IPS-15b (cell line): ENCODE measurements around the gene MAPKAP1.

Experiments used
- H3K27me3 ChIP-seq: one replicate; pipeline ENCODE4 v1.6.1; 2013; ENCODE audit warnings: low read length; ENCODE audit not compliant: control insufficient read depth, insufficient read depth
- H3K36me3 ChIP-seq: one replicate; pipeline ENCODE4 v1.6.1; 2013; ENCODE audit warnings: low read length; ENCODE audit not compliant: control insufficient read depth, insufficient read depth
- H3K4me1 ChIP-seq: one replicate; pipeline ENCODE4 v1.6.1; 2013; ENCODE audit warnings: mild to moderate bottlenecking, low read length; ENCODE audit not compliant: control insufficient read depth, insufficient read depth
- H3K4me3 ChIP-seq: one replicate; pipeline ENCODE4 v1.5.1; 2013; ENCODE audit warnings: low read depth, low read length
- H3K9ac ChIP-seq: one replicate; pipeline ENCODE4 v1.6.1; 2013; ENCODE audit warnings: low read depth, mild to moderate bottlenecking, low read length
- H3K9me3 ChIP-seq: one replicate; pipeline ENCODE4 v1.6.1; 2013; ENCODE audit warnings: mild to moderate bottlenecking, low read length; ENCODE audit not compliant: control insufficient read depth, insufficient read depth

MAPKAP1 gene

GRCh38 chr9:125433461-125434011 is 273.5 kb downstream of the MAPKAP1 start:
- no peaks in the 10 kb centered on the region for H3K4me1 ChIP-seq
- no peak overlapping the region for H3K4me3 ChIP-seq
- no peak overlapping the region for H3K9ac ChIP-seq
- H3K9me3 ChIP-seq: no peaks in the 10 kb centered on the region
- H3K36me3 ChIP-seq: peaks cover 2% of the 10 kb centered on the region
- H3K27me3 ChIP-seq: no peaks in the 10 kb centered on the region

- Histone ChIP-seq H3K9me3 (no peaks in the 10 kb centered on the region), H3K4me3 (no peak overlapping the region), H3K4me1 (no peaks in the 10 kb centered on the region), H3K36me3 (peaks cover 2% of the 10 kb centered on the region), H3K27me3 (no peaks in the 10 kb centered on the region), H3K9ac (no peak overlapping the region)
Measured at GRCh38 chr9:125432715-125433385, 274.2 kb downstream of the MAPKAP1 start.

GRCh38 chr9:125431741-125432271 is 275.2 kb downstream of the MAPKAP1 start:
- Histone ChIP-seq H3K36me3 (peaks cover 1% of the 10 kb centered on the region), H3K4me3 (no peak overlapping the region), H3K9me3 (no peaks in the 10 kb centered on the region), H3K4me1 (no peaks in the 10 kb centered on the region), H3K9ac (no peak overlapping the region), H3K27me3 (no peaks in the 10 kb centered on the region)

GRCh38 chr9:125431012-125431305 is 276.0 kb downstream of the MAPKAP1 start:
- H3K36me3 ChIP-seq: no peaks in the 10 kb centered on the region
- no peaks in the 10 kb centered on the region for H3K4me1 ChIP-seq

GRCh38 chr9:125430161-125431011 is 276.6 kb downstream of the MAPKAP1 start:
- no peaks in the 10 kb centered on the region for H3K27me3 ChIP-seq
- no peaks in the 10 kb centered on the region for H3K36me3 ChIP-seq
- no peaks in the 10 kb centered on the region for H3K9me3 ChIP-seq
- H3K4me3 ChIP-seq: no peak overlapping the region
- H3K9ac ChIP-seq: no peak overlapping the region
- H3K4me1 ChIP-seq: no peaks in the 10 kb centered on the region

More at GRCh38 chr9:125431012-125431305, 276.0 kb downstream of the MAPKAP1 start:
- Histone ChIP-seq H3K9me3 (no peaks in the 10 kb centered on the region), H3K27me3 (no peaks in the 10 kb centered on the region), H3K9ac (no peak overlapping the region), H3K4me3 (no peak overlapping the region)

GRCh38 chr9:125429476-125430160 is 277.4 kb downstream of the MAPKAP1 start:
- H3K4me3 ChIP-seq: no peak overlapping the region
- H3K4me1 ChIP-seq: no peaks in the 10 kb centered on the region
- no peaks in the 10 kb centered on the region for H3K36me3 ChIP-seq
- no peak overlapping the region for H3K9ac ChIP-seq
- H3K9me3 ChIP-seq: no peaks in the 10 kb centered on the region
- no peaks in the 10 kb centered on the region for H3K27me3 ChIP-seq

- Histone ChIP-seq H3K4me1 (no peaks in the 10 kb centered on the region), H3K9me3 (no peaks in the 10 kb centered on the region), H3K36me3 (no peaks in the 10 kb centered on the region), H3K27me3 (no peaks in the 10 kb centered on the region), H3K9ac (no peak overlapping the region), H3K4me3 (no peak overlapping the region)
Measured at GRCh38 chr9:125428902-125429467, 278.0 kb downstream of the MAPKAP1 start.

GRCh38 chr9:125428060-125428901 is 278.7 kb downstream of the MAPKAP1 start:
- Histone ChIP-seq H3K4me1 (no peaks in the 10 kb centered on the region), H3K9ac (no peak overlapping the region), H3K36me3 (no peaks in the 10 kb centered on the region), H3K27me3 (no peaks in the 10 kb centered on the region), H3K9me3 (no peaks in the 10 kb centered on the region), H3K4me3 (no peak overlapping the region)

- Histone ChIP-seq H3K4me1 (no peaks in the 10 kb centered on the region), H3K36me3 (no peaks in the 10 kb centered on the region), H3K27me3 (no peaks in the 10 kb centered on the region), H3K9ac (no peak overlapping the region), H3K9me3 (no peaks in the 10 kb centered on the region), H3K4me3 (no peak overlapping the region)
Measured at GRCh38 chr9:125427556-125427955, 279.5 kb downstream of the MAPKAP1 start.

GRCh38 chr9:125426926-125427325 is 280.1 kb downstream of the MAPKAP1 start:
- no peak overlapping the region for H3K4me3 ChIP-seq
- H3K9me3 ChIP-seq: no peaks in the 10 kb centered on the region
- H3K4me1 ChIP-seq: no peaks in the 10 kb centered on the region
- no peak overlapping the region for H3K9ac ChIP-seq
- no peaks in the 10 kb centered on the region for H3K27me3 ChIP-seq
- H3K36me3 ChIP-seq: no peaks in the 10 kb centered on the region
